GM19397 (cell line): ENCODE results near the gene FLII.

Experiments used
- ATAC-seq: cut with Tn5 transposase; IDR thresholded peaks from one replicate; pipeline ENCODE4 v1.9.1; 2021; ENCODE audit warnings: mild to moderate bottlenecking, moderate library complexity; ENCODE audit not compliant: unreplicated experiment

FLII gene

DNA sequence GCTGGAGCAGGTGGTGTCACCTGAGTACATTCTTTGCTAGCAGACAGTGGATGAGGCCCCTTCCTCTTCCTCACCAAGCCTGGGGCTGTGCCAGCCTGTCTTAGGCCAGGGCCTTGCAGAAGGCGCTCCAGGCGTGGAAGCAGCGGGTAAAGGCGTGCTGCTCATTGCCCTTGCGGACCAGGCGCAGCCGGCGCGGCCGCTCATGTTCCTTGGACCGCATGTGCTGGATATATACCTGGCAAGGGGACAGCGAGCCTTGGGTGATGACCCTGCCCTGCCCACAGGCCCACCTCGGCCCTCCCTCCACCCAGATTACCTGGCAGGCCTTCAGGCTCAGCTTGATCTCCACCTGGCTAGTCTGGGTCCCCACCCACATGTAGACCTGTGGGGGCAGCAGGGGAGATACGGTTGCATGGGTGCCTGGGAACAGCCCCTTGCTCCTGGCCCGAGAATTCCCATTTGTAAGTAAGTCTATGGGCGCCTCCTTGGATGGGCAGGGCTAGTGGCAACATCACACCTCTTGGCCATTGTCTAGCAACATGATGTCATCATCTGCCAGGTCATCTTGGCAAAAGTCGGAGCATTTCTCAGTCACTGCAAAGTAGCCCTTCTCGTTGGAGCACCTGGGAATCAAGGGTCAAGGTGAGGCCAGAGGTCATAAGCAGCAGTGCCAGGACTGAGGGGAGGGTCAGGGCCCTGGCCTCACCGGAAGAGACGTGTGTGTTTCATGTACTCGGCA, 13.3 kb downstream of the FLII start:
- ATAC-seq: no peak

DNA sequence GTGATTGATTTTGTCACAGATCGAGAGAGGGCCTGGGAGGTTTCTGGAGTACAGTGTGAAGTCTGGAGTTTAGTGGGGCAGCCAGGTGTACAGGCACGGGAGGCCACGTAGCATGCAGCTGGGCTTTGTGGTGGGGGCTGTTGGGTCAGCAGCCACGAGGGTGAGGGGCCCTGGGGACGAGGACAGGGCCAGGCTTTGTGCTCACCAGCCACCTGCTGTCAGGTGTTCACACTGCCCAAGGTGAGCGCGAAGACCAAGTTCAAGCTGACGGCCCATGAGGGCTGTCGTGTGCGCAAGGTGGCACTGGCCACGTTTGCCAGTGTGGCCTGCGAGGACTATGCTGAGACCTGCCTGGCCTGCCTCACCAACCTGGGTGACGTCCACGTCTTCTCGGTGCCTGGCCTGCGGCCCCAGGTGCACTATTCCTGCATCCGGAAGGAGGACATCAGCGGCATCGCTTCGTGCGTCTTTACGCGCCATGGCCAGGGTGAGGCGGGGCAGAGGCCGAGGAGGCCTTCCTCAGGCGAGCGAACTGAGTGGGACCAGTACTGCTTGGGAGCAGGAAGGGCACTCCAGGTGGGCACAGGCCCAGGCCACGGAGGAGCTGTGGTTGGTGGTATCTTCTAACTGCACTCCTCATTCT, 17.2 kb downstream of the FLII start:
- ATAC-seq: no peak

DNA sequence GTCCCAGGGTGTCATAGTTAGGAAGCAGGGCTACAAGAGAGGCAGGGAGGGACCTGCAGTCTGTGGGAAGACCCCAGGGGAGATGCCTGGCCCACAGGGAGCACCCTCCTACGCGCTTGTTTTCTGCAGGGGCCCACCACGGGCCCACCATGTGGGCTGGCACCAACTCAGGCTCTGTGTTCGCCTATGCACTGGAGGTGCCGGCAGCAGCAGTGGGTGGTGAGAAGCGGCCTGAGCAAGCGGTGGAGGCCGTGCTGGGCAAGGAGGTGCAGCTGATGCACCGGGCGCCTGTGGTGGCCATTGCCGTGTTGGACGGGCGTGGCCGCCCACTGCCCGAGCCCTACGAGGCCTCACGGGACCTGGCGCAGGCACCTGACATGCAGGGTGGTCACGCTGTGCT, 18.1 kb downstream of the FLII start:
- no peak for ATAC-seq

DNA sequence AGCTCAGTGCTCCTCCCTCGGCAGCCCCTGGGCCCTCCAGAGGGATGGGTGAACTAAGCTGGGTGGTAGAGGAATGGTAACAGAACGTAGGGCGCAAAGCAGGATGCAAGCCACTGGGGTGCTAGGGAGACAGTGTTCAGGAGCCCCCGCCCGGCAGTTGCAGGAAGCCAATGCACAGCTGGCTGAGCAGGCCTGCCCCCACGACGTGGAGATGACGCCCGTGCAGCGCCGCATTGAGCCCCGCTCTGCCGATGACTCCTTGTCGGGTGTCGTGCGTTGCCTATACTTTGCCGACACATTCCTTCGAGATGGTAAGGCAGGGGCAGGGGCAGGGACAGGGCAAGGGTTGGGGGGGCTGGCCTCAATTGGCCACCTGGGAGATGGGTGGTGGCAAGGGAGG, 20.2 kb downstream of the FLII start:
- ATAC-seq: no peak

DNA sequence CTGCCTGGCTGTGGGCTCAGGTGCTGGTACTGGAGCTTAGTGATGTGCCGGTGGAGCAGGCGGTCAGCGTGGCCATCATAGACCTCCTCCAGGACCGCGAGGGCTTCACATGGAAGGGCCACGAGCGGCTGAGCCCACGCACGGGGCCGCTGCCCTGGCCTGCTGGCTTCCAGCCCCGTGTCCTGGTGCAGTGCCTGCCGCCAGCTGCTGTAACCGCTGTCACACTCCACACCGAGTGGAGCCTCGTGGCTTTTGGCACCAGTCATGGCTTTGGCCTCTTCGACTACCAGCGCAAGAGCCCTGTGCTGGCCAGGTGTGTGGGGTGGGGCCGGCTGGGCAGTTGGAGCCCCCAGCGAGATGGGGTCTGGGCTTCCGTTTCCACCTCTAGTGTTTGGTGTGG, 21.1 kb downstream of the FLII start:
- ATAC-seq: no peak

DNA sequence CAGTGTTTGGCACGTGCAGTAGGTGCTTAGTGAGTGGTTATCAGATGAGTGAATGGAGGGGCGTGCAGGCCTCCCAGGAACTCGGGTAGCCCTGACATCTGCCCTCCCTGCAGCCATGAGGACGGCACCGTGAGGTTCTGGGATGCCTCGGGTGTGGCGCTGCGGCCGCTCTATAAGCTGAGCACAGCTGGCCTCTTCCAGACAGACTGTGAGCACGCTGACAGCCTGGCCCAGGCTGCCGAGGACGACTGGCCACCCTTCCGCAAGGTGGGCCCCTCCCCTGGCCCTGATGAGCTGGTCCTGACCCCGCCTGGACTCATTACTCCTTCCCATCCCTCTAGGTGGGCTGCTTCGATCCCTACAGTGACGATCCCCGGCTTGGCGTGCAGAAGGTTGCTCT, 22.0 kb downstream of the FLII start:
- no peak for ATAC-seq

DNA sequence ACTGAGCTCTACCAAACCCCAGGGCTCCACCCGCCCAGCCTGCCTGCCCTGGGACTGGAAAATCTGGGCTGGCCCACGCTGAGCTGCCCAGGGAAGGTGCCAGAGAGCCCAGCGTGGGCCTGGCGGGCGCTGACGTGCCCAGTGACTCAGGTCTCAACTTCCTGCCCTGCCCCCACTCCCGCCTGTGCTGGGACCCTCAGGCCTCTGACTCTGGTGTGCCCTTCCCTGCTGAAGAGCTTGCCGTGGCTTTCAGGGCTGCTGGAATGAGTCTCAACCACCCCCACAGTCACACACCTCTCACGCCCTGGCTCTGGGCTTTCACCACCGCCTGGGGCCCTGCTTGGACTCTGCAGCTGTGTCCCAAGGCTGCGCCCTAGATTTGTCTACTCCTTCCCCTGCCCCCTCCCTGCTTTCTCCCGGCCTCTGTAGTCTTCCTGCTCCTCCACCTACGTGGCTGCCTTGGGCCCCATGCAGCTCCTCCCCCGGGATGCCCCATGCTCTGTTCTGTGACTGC, 22.7 kb downstream of the FLII start:
- no peak for ATAC-seq

DNA sequence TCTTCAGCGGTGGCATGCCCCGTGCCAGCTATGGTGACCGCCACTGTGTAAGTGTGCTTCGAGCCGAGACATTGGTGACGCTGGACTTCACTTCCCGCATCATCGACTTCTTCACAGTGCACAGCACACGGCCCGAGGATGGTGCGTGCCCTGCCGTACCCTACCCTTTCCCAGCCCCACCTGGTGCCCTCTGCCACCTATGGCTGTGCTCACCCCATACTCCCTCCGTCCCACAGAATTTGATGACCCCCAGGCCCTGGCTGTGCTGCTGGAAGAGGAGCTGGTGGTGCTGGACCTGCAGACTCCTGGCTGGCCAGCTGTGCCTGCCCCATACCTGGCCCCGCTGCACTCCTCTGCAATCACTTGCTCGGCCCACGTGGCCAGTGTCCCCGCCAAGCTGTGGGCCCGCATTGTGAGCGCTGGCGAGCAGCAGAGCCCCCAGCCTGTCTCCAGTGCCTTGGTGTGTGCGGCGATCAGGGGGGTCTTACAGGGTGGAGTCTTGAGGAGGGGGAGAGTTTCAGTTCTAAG, 23.6 kb downstream of the FLII start:
- ATAC-seq: no peak

DNA sequence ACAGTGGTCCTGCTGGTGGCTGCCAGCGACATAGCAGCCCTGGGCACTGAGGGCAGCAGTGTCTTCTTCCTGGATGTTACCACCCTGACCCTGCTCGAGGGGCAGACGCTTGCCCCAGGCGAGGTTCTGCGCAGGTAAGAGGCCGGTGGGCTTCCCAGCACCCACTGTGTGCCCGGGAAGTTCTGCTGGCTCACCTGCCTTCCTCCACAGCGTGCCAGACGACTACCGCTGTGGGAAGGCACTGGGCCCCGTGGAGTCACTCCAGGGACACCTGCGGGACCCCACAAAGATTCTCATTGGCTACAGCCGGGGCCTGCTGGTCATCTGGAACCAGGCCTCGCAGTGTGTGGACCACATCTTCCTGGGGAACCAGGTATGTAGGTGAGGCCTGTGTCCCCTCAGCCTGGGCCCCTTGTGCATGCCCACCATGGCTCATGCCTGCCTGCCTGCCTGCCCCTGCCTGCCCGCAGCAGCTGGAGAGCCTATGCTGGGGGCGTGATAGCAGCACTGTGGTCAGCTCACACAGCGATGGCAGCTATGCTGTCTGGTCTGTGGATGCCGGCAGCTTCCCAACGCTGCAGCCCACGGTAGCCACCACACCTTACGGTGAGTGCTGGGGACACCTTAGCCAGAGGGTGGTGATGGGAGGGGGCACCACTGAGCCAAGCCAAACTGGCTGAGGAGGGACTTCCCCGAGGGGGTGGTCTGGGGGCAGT, 24.6 kb downstream of the FLII start:
- no peak for ATAC-seq

DNA sequence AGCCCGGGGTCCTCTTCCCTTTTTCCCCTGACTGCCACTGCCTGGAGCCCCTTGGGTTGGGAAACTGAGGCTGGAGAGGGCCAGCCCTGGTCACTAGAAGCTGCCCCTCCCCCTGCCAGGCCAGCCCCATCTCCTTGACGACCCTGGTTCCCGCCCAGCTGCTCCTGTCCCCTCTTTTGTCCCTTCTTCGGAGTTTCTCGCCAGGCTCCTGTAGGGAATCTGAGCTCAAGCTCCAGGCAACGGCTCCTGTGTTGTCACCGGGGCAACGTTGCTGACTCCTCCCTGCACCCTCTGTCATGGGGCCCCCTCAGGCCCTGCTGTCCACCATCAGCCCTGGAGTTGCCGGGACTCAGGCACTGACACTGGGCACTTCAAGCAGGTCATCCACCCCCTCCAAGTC, 27.4 kb downstream of the FLII start:
- ATAC-seq: no peak

DNA sequence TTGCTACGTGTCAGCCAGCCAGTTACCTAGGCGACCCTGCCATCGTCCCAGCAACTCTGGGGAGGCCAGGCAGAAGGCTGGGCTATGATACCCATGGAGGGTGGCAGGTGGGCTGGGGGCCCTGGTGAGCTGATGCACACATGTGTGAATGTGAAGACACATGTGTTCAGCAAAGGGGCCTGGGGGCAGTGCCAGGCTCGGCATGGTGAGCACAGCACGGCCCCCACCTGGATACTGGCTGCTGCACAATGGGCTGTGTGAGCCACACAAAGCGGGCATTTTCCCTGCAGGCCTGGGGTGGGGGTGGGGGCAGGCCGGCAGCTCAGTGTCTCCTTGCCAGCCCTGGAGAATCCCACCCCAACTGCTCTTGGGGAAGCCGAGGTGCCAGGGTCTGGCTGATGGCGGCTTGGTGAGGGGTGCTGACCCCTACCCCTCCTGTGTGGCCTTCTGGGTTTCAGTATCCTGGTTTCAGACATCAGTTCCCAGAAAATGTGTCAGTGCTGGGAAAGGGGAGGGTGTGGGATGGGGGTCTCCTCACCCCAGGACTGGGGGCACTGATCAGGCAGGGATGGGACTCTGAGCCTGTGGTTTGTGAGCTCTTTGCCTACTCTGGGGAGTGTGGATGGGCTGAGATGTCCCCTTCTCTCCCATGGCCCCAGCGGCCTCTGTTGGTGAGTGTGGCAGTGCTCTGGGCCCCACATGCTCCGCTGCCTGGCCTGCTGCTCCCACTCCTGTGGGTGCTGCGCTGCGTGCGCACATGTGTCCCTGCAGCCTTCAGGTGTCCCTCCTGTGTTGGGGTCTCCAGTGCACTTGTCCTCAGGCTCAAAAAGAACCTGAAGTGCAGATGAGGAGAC, 28.0 kb downstream of the FLII start:
- ATAC-seq: no peak

DNA sequence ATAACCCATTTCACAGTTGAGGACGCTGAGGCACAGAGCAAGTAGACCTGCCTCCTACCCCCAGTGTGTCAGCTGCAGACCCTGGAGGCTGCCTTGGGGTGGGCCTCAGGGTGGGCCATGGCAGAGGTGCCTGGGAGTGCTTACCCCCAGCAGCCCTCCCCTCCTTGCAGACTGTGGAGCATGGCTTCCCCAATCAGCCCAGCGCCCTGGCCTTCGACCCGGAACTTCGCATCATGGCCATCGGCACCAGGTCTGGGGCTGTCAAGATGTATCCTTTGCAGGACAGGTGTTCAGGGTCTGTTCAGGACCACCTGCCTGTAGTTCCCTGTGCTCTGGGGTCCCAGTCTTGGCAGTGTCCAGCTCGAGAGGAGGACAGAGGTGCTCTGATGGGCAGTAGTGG, 28.8 kb downstream of the FLII start:
- no peak for ATAC-seq

DNA sequence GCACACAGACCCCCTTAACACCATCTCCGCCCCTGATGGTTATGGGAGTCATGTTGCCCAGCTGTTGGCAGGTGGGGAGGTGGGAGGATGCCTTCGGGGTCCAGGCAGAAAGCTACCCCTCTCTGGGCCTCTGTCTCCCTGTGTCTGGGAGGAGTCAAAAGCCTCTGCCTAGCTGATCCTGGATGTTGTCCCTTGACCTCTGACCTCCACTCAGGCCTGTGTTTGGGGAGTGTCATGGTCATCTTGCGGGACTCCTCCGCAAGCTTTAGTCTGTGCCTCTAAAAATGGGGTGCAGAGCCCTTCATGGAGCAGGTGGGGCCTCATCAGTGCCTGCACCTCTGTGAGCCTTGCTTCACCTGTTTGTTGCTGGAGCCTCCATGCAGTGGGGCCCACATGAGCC, 29.3 kb downstream of the FLII start:
- no peak for ATAC-seq

DNA sequence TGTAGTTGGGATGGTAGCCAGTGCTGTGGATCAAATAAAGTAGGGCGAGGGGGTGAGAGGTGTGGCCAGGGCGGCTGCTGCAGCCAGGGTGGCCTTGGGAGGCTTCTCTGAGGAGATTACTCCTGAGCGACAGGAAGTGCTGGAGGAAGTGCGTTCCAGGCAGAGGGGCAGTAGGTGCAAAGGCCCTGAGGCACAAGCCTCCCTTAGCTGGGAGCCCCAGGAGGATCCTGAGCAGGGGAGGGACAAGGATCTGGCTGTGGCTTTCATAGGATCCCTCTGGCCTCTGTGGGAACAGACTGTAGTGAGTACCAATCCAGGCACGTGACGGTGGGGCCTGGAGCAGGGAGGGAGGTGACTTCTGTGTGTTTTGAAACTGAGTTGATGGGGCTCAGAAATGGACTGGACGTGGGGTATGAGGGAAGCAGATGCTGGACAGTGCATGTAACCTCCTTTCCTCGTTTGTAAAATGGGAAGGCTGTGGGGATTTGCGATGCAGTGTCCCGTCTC, 30.3 kb downstream of the FLII start:
- no peak for ATAC-seq

DNA sequence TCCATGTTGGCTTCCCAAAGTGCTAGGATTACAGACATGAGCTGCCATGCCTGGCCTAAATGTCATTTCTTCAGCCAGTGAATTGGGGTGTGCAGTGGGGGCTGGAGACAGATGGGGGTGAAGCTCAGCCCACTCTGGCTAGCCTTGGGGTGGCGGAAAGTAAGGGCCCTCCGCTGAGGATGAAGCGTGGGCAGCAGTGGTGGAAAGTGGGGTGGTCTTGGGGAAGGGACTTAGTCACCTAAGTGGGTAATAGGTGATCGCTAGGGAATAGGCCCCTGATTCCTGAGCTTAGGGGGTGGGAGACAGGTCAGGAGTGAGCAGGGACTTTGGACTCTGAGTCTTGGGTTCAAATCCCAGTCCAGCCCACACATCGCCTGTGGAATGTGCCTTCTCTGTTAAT, 30.9 kb downstream of the FLII start:
- ATAC-seq: no peak

DNA sequence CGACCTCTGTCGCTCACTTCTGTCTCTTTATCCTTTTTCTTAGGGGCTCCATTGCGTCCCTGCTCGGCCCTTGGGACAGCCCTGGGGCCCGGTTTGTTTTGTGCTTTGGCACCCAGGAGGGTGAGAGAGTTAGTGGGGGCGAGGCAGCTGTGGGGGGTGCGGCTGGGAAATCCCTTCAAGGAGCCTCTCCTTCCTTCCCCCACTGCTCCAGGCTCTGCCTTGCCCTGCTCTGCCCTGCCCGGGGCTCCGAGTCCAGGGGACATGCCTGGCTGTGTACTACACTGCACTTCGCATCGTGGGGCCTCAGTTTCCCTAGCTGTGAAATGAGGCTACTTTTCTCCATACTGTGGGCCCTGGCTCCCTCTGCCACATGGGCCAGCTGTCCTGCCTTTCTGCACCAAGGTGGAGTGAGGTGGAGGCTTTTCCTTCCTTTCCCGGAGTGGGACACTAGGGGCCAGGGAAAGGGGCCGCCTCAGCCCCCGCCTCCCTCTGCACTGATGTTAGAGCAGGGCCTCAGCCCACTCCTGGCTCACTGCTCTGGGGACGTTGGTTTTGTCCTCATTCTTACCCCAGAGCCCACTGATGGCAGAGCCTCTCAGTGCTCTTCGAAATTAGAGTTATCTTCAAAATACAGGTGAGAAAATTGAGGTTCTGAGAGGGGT, 32.1 kb downstream of the FLII start:
- no peak for ATAC-seq

DNA sequence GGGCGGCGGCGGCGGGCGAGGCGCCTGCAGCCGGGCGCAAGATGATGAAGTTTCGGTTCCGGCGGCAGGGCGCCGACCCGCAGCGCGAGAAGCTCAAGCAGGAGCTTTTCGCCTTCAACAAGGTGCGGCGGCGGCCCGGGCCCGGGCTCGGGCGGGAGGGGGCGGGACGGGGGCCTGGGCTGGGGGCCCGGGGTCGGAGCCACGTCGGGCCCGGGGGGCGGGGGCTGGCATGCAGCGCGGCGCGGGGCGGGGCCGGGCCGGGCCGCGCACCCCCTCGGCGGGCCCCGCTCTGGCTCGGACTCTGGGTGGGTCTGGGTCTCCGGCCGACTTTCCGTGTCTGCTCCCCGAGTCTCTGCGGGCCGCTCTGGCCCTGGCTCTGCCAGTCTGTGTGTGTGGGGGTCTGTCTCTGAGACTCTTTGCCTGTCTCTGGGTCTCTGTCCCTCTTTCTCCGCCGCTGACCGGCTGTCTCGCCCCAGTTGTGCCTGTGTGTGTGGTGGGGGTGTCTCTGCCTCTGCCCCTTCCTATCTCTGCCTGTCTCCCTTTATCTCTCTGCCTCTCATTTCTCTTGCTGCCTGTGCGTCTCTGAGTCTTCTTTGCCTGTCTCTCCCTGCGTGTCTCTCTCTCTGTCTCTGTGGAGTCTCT, 32.8 kb downstream of the FLII start:
- peak; percentile 20 for ATAC-seq

DNA sequence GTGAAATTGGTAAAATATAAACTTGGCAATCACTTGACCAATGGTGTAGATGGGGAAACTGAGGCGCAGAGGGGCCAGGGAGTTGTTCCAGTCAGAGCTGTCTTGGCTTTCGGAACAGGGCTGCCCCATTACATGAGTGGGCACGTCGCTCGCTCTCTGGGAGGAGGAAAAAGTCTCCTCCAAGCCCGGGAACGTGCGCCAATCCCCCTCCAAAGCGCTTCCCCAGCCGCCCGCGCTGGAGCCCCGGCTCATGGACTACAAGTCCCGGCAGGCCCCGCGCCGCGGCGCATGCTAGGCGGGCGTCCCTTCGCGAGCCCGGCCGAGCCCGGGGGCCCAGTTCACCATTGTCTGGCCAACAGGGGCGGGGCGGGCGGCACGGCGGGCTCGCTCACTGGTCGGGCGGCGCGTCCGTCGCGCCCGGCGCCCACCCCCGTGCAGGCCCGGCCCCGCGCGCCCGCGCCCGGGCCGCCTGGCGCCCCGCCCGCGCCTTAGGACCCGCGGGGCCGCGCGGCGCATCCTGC, 33.4 kb downstream of the FLII start, which contains the start of gene LLGL1:
Gene LLGL1 (plus strand): TSS at position 515 of the 521 bp plus-strand sequence. CDS start 48 bp downstream, outside the sequence.
- peak; percentile 92 for ATAC-seq
